Neural progenitor cell (in vitro differentiated cells): Measurements from ENCODE around the gene TMEM204.

Experiments used
- EZH2 ChIP-seq: fragments of 200-600 bp; sonication (generic); IDR thresholded peaks from 2 replicates; pipeline ENCODE4 v1.6.1; 2017; ENCODE audit warnings: antibody characterized with exemption, mild to moderate bottlenecking, moderate library complexity
- TF ChIP-seq, protein P1 (sequence below): fragments of 200-600 bp; sonication (generic); IDR thresholded peaks from 2 replicates; pipeline ENCODE4 v1.5.1; 2017; ENCODE audit warnings: antibody characterized with exemption, mild to moderate bottlenecking

DNA sequence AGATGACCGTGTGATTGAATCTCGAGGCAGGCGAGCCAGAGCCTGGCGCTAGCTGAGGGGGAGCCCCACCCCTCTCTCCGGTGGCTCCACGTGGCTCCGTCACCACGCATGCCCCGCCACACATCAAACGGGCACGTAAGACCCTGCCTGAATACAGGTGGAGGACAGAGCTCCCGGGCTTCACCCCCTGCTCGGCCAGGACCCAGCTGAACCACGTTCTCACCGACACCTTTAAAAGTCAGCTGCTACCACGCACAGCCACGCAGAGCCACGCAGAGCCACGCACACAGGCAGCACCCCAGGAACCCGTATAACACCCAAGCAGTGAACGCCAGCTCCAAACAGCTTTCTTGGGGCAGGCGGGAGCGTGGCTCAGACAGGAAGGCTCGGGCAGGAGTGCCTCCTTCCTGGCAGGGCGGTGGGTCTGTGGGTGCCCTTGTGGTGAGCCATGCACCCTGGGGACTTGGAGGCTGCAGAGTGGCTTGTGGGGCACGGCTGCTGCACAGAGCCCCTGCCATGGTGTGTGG, 4.4 kb downstream of the TMEM204 start:
- TF ChIP-seq, protein P1, sequence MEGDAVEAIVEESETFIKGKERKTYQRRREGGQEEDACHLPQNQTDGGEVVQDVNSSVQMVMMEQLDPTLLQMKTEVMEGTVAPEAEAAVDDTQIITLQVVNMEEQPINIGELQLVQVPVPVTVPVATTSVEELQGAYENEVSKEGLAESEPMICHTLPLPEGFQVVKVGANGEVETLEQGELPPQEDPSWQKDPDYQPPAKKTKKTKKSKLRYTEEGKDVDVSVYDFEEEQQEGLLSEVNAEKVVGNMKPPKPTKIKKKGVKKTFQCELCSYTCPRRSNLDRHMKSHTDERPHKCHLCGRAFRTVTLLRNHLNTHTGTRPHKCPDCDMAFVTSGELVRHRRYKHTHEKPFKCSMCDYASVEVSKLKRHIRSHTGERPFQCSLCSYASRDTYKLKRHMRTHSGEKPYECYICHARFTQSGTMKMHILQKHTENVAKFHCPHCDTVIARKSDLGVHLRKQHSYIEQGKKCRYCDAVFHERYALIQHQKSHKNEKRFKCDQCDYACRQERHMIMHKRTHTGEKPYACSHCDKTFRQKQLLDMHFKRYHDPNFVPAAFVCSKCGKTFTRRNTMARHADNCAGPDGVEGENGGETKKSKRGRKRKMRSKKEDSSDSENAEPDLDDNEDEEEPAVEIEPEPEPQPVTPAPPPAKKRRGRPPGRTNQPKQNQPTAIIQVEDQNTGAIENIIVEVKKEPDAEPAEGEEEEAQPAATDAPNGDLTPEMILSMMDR = no peak
- TF ChIP-seq EZH2 = no peak
